Trophoblast cell (in vitro differentiated cells and primary cell): ENCODE measurements around the gene ELL2.

ENCODE experiments used
- DNase-seq, 2 donors: peaks; one replicate each; pipeline ENCODE4 v3.0.0-alpha.2; 2016
- H2AFZ ChIP-seq: 2 replicates; pipeline ENCODE4 v1.6.1; 2013; ENCODE audit warnings: low read length, moderate library complexity, mild to moderate bottlenecking; ENCODE audit not compliant: insufficient read depth, poor library complexity
- H2AK5ac ChIP-seq: 2 replicates; pipeline ENCODE4 v1.6.1; 2013; ENCODE audit warnings: mild to moderate bottlenecking, low read length
- H2BK120ac ChIP-seq: 2 replicates; pipeline ENCODE4 v1.6.1; 2013; ENCODE audit warnings: low read length, mild to moderate bottlenecking, moderate library complexity; ENCODE audit not compliant: insufficient read depth, poor library complexity
- H2BK12ac ChIP-seq: 2 replicates; pipeline ENCODE4 v1.6.1; 2013; ENCODE audit warnings: mild to moderate bottlenecking, low read length, moderate library complexity
- H2BK5ac ChIP-seq: 2 replicates; pipeline ENCODE4 v1.6.1; 2013; ENCODE audit warnings: low read length, low read depth, moderate library complexity, mild to moderate bottlenecking; ENCODE audit not compliant: poor library complexity
- H3K14ac ChIP-seq: 2 replicates; pipeline ENCODE4 v1.6.1; 2013; ENCODE audit warnings: mild to moderate bottlenecking, low read length
- H3K18ac ChIP-seq: 2 replicates; pipeline ENCODE4 v1.6.1; 2013; ENCODE audit warnings: mild to moderate bottlenecking, low read length
- H3K23ac ChIP-seq: 2 replicates; pipeline ENCODE4 v1.6.1; 2013; ENCODE audit warnings: low read length
- H3K27ac ChIP-seq: 2 replicates; pipeline ENCODE4 v1.5.1; 2013; ENCODE audit warnings: low read depth, mild to moderate bottlenecking, inconsistent platforms, low read length, moderate library complexity
- H3K27me3 ChIP-seq: 2 replicates; pipeline ENCODE4 v1.6.1; 2013; ENCODE audit warnings: inconsistent platforms, mild to moderate bottlenecking, low read length, moderate library complexity; ENCODE audit not compliant: insufficient read depth
- H3K36me3 ChIP-seq, 2 experiments: 1 replicate in 1 of 2; 2 replicates in 1 of 2; pipeline ENCODE4 v1.6.1; 2013; ENCODE audit warnings: low read length in 2 of 2, mild to moderate bottlenecking in 2 of 2, moderate library complexity in 1 of 2; ENCODE audit not compliant: insufficient read depth in 2 of 2, control insufficient read depth in 1 of 2
- H3K4ac ChIP-seq: 2 replicates; pipeline ENCODE4 v1.6.1; 2013; ENCODE audit warnings: low read depth, mild to moderate bottlenecking, low read length, moderate library complexity
- H3K4me1 ChIP-seq, 2 experiments: 1 replicate in 1 of 2; 2 replicates in 1 of 2; pipeline ENCODE4 v1.6.1; 2013; ENCODE audit warnings: low read length in 2 of 2, mild to moderate bottlenecking in 2 of 2, moderate library complexity in 1 of 2; ENCODE audit not compliant: insufficient read depth in 2 of 2, control insufficient read depth in 1 of 2
- H3K4me2 ChIP-seq: 2 replicates; pipeline ENCODE4 v1.6.1; 2013; ENCODE audit warnings: inconsistent platforms, mild to moderate bottlenecking, low read length, moderate library complexity
- H3K4me3 ChIP-seq: 2 replicates; pipeline ENCODE4 v1.5.1; 2013; ENCODE audit warnings: mild to moderate bottlenecking, low read depth, low read length, inconsistent platforms
- H3K79me1 ChIP-seq: one replicate; pipeline ENCODE4 v1.6.1; 2013; ENCODE audit warnings: low read length
- H3K79me2 ChIP-seq: 2 replicates; pipeline ENCODE4 v1.6.1; 2013; ENCODE audit warnings: low read length, mild to moderate bottlenecking; ENCODE audit not compliant: control insufficient read depth, insufficient read depth, poor library complexity
- H3K9ac ChIP-seq: 2 replicates; pipeline ENCODE4 v1.6.1; 2013; ENCODE audit warnings: mild to moderate bottlenecking, low read length
- H3K9me3 ChIP-seq: 2 replicates; pipeline ENCODE4 v1.6.1; 2013; ENCODE audit warnings: low read depth, mild to moderate bottlenecking, control low read depth, inconsistent platforms, low read length; ENCODE audit not compliant: insufficient read depth
- H4K12ac ChIP-seq: 2 replicates; pipeline ENCODE4 v1.6.1; 2013; ENCODE audit warnings: low read depth, mild to moderate bottlenecking, low read length, moderate library complexity
- H4K8ac ChIP-seq: 2 replicates; pipeline ENCODE4 v1.6.1; 2013; ENCODE audit warnings: low read depth, mild to moderate bottlenecking, low read length, moderate library complexity
- H4K91ac ChIP-seq: one replicate; pipeline ENCODE4 v1.6.1; 2013; ENCODE audit warnings: low read depth, mild to moderate bottlenecking, low read length, moderate library complexity
- WGBS: extraction: QIAGEN DNeasy Blood & Tissue Kit; methylation state at CpG from one replicate; pipeline ENCODE4 v1.1.7; 2013; ENCODE audit warnings: missing lambda C conversion rate; ENCODE audit not compliant: insufficient read length, insufficient coverage; ENCODE audit errors: extremely low coverage; 5-methylcytosine and 5-hydroxymethylcytosine counted together

The ELL2 gene

GRCh38 chr5:95836544-95836943 is 125.1 kb downstream of the ELL2 start:
- no peak overlapping the region for H2BK5ac ChIP-seq
- H3K4ac ChIP-seq, result no peak overlapping the region
- H3K23ac ChIP-seq, result no peak overlapping the region
- H4K91ac ChIP-seq, result no peak overlapping the region
- no peak overlapping the region for H3K4me3 ChIP-seq
- H3K9ac ChIP-seq, result no peak overlapping the region
- no peak overlapping the region for H3K27ac ChIP-seq
- H3K4me2 ChIP-seq, result no peak overlapping the region
- no peak overlapping the region for H4K12ac ChIP-seq
- no peaks in the 10 kb centered on the region for H3K79me2 ChIP-seq
- no peak overlapping the region for H3K14ac ChIP-seq
- peaks cover 3% of the 10 kb centered on the region for H3K79me1 ChIP-seq
- H2BK12ac ChIP-seq, result no peak overlapping the region
- peaks cover 2% of the 10 kb centered on the region for H3K9me3 ChIP-seq
- no CpG with 5 or more reads among the region's 1 CpG for WGBS
- H3K18ac ChIP-seq, result no peak overlapping the region
- no peak overlapping the region for H2BK120ac ChIP-seq
- DNase-seq, result no peak
- no peak overlapping the region for H2AK5ac ChIP-seq
- no peaks in the 10 kb centered on the region for H3K36me3 ChIP-seq
- H3K27me3 ChIP-seq, result no peaks in the 10 kb centered on the region
- no peak overlapping the region for H2AFZ ChIP-seq
- H4K8ac ChIP-seq, result no peak overlapping the region
- H3K4me1 ChIP-seq, result peaks cover 2% of the 10 kb centered on the region in 2 experiments

- Histone ChIP-seq H3K4me2 (no peak overlapping the region), H3K4ac (peak overlapping the region; percentile 19), H2BK120ac (peak overlapping the region; percentile 25), H4K91ac (peak overlapping the region; percentile 20), H3K79me1 (peaks cover 3% of the 10 kb centered on the region), H4K8ac (peak overlapping the region; percentile 14), H3K23ac (no peak overlapping the region), H3K27ac (no peak overlapping the region), H4K12ac (peak overlapping the region; percentile 27), H3K18ac (no peak overlapping the region), H3K27me3 (no peaks in the 10 kb centered on the region), H2AFZ (no peak overlapping the region), H2BK5ac (no peak overlapping the region), H3K9ac (no peak overlapping the region), H3K9me3 (peaks cover 2% of the 10 kb centered on the region), H3K36me3 (no peaks in the 10 kb centered on the region), H2AK5ac (peak overlapping the region; percentile 38), H3K14ac (no peak overlapping the region), H3K4me3 (no peak overlapping the region), H3K79me2 (no peaks in the 10 kb centered on the region), H2BK12ac (peak overlapping the region; percentile 77), H3K4me1 (peaks cover 2% of the 10 kb centered on the region in 2 experiments)
- DNase-seq, result peak in 1 of 2 donors; percentile 49
- no CpG with 5 or more reads among the region's 10 CpGs for WGBS
Observed at GRCh38 chr5:95835682-95836385, 125.8 kb downstream of the ELL2 start.
